Stimulated activated CD4-positive, alpha-beta T cell treated with anti-CD3 and anti-CD28 coated beads, Interleukin-1b, Interleukin-23, amount 100 ng/mL, for 1 hour (primary cell): ENCODE data around the gene PSD.

Experiments used
- DNase-seq, 2 donors: peaks; one replicate each; pipeline ENCODE4 v3.0.0-alpha.2; 2020; ENCODE audit warnings: low read depth in 2 of 2

PSD gene

DNA sequence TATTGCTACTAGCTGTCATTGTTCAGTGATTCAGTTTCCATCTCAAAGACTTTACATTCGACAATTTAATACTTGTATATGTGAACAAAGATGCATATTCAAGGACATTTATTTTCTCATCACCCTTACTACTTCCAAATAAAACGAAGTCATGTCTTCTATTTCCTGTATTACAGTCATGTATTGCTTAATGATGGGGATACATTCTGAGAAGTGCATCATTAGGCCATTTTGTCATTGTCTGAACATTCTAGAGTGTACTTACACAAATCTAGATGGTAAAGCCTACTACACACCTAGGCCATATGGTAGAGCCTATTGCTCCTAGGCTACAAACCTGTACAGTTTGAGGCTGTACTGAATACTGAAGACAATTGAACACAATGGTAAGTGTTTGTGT, 26.3 kb upstream of the PSD start:
- no peak for DNase-seq

DNA sequence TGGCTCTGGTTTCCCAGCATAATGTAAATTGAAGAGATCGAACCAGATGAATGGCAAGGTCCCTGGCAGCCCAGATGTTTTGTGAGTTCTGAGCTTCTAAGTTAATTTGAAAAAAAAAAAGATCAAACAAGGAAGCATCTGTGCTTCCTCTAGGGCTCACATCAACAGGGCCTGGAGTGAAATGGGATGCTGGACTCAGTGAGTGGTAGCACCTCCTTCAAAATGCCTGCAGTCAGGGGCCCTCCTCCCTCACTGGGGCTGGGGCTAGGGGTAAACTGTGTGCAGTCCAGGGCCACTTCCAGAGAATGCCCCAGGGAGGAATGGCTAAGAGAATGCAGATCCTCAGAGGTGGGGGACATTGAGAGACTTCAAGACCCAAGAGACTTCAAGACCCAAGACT, 19.8 kb upstream of the PSD start:
- DNase-seq: no peak

DNA sequence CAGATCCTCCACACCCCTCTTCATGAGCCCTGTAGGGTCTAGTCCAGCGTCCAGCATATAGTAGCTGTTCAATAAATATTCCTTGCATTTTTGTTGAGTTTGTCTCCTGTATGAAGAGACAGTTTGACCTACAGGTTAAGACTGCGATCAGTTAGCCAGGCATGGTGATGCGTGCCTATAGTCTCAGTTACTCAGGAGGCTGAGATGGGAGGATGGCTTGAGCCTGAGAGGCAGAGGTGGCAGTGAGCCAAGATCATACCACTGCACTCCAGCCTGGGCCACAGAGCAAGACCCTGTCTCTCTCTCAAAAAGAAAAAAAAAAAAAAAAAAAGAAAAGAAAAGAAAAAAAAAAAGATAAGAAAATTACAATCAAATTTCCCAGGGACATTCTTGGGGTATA, 18.9 kb upstream of the PSD start:
- DNase-seq: no peak

DNA sequence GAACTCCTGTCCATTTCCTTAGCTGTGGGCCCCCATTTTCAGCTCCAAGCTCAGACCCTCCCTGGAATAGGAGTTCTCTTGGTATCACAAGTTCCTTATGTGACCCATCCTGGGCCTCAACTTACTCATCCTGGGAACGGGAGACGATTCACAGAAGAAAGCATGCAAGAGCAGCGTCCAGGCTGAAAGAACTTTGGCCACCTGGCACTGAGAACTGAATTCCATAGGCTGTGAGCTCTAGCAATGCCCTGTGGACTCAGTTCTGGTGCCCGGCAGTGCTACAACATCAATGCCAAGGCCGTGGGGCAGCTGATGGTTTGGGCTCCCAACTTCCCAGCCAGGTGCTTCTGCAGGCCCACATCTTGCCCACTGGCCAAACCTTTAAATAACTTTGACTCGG, 17.7 kb upstream of the PSD start:
- DNase-seq: no peak

DNA sequence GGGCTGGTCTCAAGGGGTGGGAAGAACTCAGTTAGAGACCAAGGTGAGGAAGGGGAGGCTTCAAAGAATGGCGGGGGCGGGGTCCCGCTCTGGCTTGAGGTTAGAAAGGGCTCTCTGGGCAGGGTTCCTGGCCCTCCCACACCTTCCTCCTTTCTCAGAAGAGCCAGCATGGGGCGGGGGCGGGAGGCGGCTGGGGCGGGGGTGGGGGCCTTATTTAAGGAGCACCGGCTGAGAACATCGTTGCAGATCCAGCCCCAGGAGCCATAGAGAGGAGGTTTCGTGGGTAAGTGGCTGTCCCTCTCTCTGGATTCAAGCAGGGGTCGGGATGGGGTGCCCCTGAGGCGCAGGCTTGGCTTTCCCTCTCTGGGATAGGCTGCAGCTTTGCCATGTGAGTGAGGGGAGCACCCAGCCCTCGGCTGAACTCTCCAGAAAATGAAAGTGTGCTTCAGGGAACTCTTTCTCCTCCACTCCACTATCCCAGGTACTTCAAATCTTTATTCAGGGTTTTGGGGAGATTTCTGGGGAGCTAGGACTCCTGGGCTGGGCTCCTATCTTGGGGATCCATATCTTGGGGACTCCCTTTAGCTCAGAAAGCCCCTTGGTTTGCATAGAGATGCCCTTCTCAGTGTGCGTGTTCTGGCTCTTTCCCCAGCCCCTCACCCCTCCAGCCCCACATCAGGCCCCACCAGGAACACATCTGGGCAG, 17.1 kb upstream of the PSD start:
- no peak for DNase-seq

- no peak for DNase-seq
Observed at GRCh38 chr10:102435133-102435497, 16.5 kb upstream of the PSD start.

GRCh38 chr10:102434394-102435132, 16.0 kb upstream of the PSD start:
- no peak for DNase-seq

GRCh38 chr10:102433619-102434046, 15.0 kb upstream of the PSD start:
- DNase-seq: no peak

GRCh38 chr10:102432162-102432950, 13.8 kb upstream of the PSD start, which contains the start of gene CUEDC2:
CUEDC2 (minus strand) TSS chr10:102432574; CDS start chr10:102425188, 7,386 bp downstream.
- DNase-seq: peak; percentile 87 to 97

- no peak for DNase-seq
Observed at GRCh38 chr10:102431452-102432124, 13.0 kb upstream of the PSD start.

DNA sequence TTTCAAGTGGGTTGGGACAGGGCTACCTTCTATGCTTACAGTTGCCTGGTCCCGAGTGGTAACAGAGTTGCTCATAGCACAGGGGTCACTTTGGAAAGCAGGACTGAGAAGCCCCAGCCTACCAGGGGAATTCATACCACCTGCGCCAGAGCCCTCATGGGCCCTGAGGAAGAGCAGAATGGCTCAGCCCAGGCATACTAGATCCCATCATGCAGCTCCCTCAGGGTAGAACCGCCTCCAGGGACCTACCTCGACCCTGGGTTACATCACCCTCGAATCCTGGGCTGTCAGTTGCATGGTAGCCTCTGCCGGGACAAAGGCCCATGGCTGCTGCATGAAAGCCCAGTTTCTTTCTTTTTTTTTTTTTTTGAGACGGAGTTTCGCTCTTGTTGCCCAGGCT, 10.9 kb upstream of the PSD start:
- no peak for DNase-seq

GRCh38 chr10:102426803-102427287, 8.3 kb upstream of the PSD start:
- DNase-seq: no peak

DNA sequence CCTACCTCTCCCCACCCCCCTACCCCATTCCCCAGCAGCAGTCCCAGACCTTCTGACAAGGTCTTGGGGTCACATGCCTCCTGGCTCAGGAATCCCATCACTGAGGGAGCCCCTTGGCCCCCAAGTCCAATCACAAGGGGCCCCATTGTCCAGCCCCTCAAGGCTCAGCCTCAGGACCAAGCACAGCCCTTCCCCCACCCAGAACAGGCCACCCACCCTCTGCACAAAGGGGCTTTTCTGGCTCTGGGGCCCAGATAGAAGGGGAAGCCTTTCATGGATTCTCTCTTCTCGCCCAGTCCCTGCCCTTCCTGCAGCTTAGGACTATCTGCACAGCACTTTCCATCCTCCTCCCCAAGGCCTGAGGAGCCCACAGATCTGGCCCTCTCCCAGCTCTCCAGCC, 6.9 kb upstream of the PSD start:
- no peak for DNase-seq

DNA sequence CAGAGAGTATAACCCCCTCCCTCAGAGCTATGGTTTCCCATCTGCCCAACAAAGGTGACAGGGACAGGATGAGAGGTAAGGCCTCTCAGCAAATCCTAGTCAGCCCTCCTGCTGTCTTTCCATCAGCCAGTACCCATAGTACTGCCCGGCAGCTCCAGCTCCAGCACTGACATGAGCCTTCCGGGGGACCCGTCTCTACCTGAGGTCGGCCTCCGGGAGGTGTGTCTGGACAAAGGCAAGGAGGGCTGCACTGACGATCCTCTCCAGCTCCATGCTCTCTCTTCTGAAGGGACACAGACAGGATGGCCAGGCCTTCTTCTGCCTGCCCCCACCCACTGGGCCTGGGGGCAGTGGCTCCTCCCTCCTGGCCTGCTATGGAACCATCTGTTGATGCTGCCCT, 6.3 kb upstream of the PSD start:
- no peak for DNase-seq

DNA sequence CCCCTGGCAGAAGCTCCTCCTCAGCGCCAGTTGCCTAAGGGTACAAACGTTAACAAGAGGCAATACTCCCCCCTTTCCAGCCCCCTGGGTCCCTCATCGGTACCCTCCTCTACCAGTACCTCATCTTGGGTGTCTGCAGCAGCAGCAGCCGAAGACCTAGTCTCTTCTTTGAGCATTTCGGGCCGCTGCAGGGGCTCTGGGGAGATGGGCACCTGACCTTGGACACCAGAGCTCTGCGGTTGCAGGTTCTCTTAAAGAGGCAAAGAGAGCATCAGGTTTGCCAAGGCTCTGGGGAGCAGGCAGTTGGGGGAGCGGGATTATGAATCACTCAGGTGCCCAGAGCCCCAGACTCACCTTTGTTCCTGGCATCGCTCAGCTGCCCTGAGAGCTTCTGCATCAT, 5.6 kb upstream of the PSD start:
- DNase-seq: no peak

DNA sequence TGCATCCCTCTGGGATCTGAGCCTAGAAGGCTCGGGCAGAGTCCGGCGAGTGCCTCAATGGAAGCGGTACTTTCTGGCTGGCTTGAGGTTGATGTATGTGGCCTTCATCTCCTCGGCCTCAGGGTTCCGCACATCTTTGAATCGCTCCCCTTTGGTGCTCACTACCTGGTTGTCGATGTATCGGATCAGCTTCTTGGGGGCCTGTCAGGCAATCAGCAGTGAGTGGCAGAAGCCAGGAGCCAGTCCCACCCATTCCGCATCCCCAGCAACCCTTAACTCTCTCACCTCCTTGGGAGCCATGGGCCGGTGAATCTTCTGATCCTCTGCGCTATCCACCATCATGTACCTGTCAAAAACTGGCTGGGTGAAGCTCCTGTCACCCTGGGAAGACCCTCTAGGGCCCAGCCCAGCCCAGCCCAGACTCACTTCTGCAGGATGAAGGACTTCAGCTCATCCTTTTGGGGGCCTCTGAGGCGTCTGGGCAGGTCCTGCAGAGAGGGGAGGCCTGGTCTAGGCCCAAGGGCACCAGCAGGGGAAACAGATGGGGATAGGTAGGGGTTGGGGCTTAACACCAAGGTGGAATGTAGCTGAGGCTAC, 4.9 kb upstream of the PSD start:
- no peak for DNase-seq

GRCh38 chr10:102422545-102423129, 4.1 kb upstream of the PSD start:
- DNase-seq: no peak

- DNase-seq: no peak
Observed at GRCh38 chr10:102421757-102422512, 3.4 kb upstream of the PSD start.

DNA sequence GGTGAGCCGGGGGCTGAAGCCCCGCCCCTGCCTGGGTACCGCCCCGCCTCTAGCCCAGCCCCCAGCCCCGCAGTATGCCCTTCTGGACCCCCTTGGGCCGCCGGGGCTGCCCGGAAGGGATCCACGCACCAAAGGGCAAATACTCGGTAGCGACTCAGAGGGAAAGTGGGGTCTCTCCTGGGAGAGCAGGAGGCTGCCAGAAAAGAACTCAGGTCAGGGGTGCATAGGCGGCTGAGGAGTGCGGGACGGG, 2.8 kb upstream of the PSD start:
- no peak for DNase-seq

DNA sequence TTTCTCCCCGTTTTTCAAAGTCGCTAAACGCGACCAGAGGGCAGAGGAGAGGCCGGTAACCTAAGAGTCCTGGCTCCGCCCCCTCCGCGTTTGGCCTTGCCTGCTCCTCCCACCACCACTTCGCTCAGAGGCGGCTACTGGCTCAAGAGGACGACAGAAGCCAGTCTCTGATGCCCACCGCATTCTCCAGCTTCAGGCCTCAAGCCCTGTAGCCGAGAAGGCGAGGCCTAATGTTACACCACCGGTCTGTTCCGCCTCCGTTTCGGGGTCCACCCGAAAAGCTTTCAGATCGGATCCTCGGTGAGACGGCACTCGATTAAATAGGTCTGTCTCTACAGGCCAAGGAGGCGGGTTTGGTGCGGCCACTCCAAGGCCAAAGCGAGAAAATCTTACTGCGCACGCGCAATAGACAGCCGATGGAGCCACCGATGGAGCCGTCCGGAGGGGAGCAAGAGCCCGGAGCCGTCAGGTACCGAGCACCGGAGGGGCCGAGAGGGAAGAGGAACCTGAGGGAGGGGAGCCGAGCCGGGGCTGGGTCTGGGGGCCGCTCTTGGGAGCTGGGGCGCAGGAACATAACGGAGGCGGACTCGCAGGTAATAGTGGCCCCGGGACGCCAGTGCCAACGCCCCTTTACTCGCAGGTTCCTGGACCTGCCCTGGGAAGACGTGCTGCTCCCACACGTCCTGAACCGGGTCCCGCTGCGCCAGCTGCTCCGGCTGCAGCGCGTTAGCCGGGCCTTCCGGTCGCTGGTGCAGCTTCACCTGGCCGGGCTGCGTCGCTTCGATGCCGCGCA, 2.3 kb upstream of the PSD start, which contains the start of gene FBXL15:
TSS of gene FBXL15 (plus strand) at position 123 of the 793 bp plus-strand sequence. CDS start at position 417, 294 bp downstream.
- peak; percentile 90 for DNase-seq
